Astrocyte (in vitro differentiated cells and primary cell): ENCODE measurements around the gene STON2. TPM values are rescaled to one million over a fixed set of nuclear protein-coding genes. Genes with fewer than 3 reads are reported as not detected.

ENCODE experiments used
- DNase-seq: peaks from one replicate; pipeline ENCODE4 v3.0.0-alpha.2; 2010; ENCODE audit warnings: low read depth
- FAIRE-seq: peaks from 2 replicates; lab custom pipeline; 2011; peaks lifted over from hg19 to GRCh38; lab: Jason Lieb, UNC
- H2AFZ ChIP-seq: 2 replicates; pipeline ENCODE4 v1.6.0; 2012; ENCODE audit warnings: low read depth, low read length, inconsistent platforms
- H3K27ac ChIP-seq: 2 replicates; pipeline ENCODE4 v1.5.1; 2011; ENCODE audit warnings: low read depth, low read length, inconsistent platforms
- H3K27me3 ChIP-seq: 2 replicates; pipeline ENCODE4 v1.6.0; 2011; ENCODE audit warnings: low read length, inconsistent platforms; ENCODE audit not compliant: insufficient read depth
- H3K36me3 ChIP-seq: 2 replicates; pipeline ENCODE4 v1.5.1; 2011; ENCODE audit warnings: low read length, inconsistent platforms; ENCODE audit not compliant: insufficient read depth
- H3K4me1 ChIP-seq: 2 replicates; pipeline ENCODE4 v1.5.1; 2011; ENCODE audit warnings: low read length, inconsistent platforms; ENCODE audit not compliant: insufficient read depth
- H3K4me2 ChIP-seq: 2 replicates; pipeline ENCODE4 v1.6.0; 2012; ENCODE audit warnings: low read length, inconsistent platforms
- H3K4me3 ChIP-seq: 2 replicates; pipeline ENCODE4 v1.5.1; 2011; ENCODE audit warnings: low read depth, mild to moderate bottlenecking, low read length, inconsistent platforms; ENCODE audit not compliant: insufficient read depth
- H3K79me2 ChIP-seq: 2 replicates; pipeline ENCODE4 v1.6.0; 2012; ENCODE audit warnings: mild to moderate bottlenecking, low read length, inconsistent platforms; ENCODE audit not compliant: insufficient read depth
- H3K9ac ChIP-seq: 2 replicates; pipeline ENCODE4 v1.6.0; 2012; ENCODE audit warnings: mild to moderate bottlenecking, low read length, inconsistent platforms
- H3K9me3 ChIP-seq: 2 replicates; pipeline ENCODE4 v1.5.1; 2012; ENCODE audit warnings: low read depth, mild to moderate bottlenecking, low read length, inconsistent platforms; ENCODE audit not compliant: insufficient read depth
- H4K20me1 ChIP-seq: 2 replicates; pipeline ENCODE4 v1.6.0; 2012; ENCODE audit warnings: low read length, inconsistent platforms; ENCODE audit not compliant: insufficient read depth
- H3K27ac Mint-ChIP-seq: one replicate; pipeline ENCODE4 v1.8.0; 2021; ENCODE audit warnings: mild to moderate bottlenecking, mixed read lengths; ENCODE audit not compliant: unreplicated experiment
- H3K27me3 Mint-ChIP-seq: one replicate; pipeline ENCODE4 v1.8.0; 2021; ENCODE audit warnings: low read depth, mixed read lengths; ENCODE audit not compliant: unreplicated experiment
- H3K36me3 Mint-ChIP-seq: one replicate; pipeline ENCODE4 v1.8.0; 2021; ENCODE audit warnings: low read depth, mixed read lengths; ENCODE audit not compliant: unreplicated experiment
- H3K4me1 Mint-ChIP-seq: one replicate; pipeline ENCODE4 v1.8.0; 2021; ENCODE audit warnings: low read depth, mixed read lengths; ENCODE audit not compliant: unreplicated experiment
- H3K4me3 Mint-ChIP-seq: one replicate; pipeline ENCODE4 v1.8.0; 2021; ENCODE audit warnings: mild to moderate bottlenecking, moderate library complexity, mixed read lengths; ENCODE audit not compliant: unreplicated experiment
- H3K9me3 Mint-ChIP-seq: one replicate; pipeline ENCODE4 v1.8.0; 2021; ENCODE audit warnings: mild to moderate bottlenecking, mixed read lengths; ENCODE audit not compliant: unreplicated experiment
- EZH2 ChIP-seq: IDR thresholded peaks from 2 replicates; pipeline ENCODE4 v1.6.1; 2012; ENCODE audit warnings: mild to moderate bottlenecking, low read length, inconsistent platforms; ENCODE audit not compliant: insufficient read depth
- total RNA-seq: library from RNA; stranded (reverse); gene quantifications from 2 replicates; pipeline ENCODE4 v1.2.1, GENCODE V29; 2021
- TF ChIP-seq, protein P1 (sequence below): IDR thresholded peaks from 2 replicates; pipeline ENCODE4 v1.5.1; 2011; ENCODE audit warnings: low read depth, mild to moderate bottlenecking, inconsistent platforms, low read length, moderate library complexity; ENCODE audit not compliant: insufficient read depth

The STON2 gene
- total RNA-seq, 1 donor from 2014 or later, result 52.9 TPM

DNA sequence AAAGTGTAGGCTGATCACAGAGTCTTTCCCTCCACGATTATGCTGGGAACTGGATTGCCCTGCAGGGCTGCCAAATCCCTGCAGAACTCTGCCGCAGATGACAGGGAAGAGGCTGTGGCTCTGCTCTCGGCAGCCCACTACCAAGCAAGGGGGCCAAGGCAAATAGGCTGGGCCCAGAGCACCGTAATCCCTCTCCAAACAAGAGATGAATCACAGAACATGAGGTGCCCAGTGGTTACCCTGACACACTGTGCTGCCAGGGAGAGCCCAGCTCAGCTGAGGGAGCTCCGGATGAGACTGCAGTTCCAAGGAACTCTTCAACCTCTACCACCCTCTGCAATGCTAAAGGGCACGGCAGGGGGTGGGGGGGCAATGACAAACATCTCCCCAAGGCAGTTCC is 33.9 kb downstream of the STON2 start:
- H3K4me3 ChIP-seq, result no peak overlapping the region
- no peak overlapping the region for H3K4me2 ChIP-seq
- H3K9me3 ChIP-seq, result no peaks in the 10 kb centered on the region
- no peaks in the 10 kb centered on the region for H3K27me3 ChIP-seq
- Mint-ChIP-seq H3K4me1 (no peaks in the 10 kb centered on the region), H3K36me3 (peaks cover 2% of the 10 kb centered on the region), H3K4me3 (no peak overlapping the region), H3K27me3 (peaks cover 9% of the 10 kb centered on the region), H3K9me3 (no peaks in the 10 kb centered on the region), H3K27ac (no peak overlapping the region)
- no peak overlapping the region for H3K27ac ChIP-seq
- H3K36me3 ChIP-seq, result no peaks in the 10 kb centered on the region
- TF ChIP-seq, protein P1, sequence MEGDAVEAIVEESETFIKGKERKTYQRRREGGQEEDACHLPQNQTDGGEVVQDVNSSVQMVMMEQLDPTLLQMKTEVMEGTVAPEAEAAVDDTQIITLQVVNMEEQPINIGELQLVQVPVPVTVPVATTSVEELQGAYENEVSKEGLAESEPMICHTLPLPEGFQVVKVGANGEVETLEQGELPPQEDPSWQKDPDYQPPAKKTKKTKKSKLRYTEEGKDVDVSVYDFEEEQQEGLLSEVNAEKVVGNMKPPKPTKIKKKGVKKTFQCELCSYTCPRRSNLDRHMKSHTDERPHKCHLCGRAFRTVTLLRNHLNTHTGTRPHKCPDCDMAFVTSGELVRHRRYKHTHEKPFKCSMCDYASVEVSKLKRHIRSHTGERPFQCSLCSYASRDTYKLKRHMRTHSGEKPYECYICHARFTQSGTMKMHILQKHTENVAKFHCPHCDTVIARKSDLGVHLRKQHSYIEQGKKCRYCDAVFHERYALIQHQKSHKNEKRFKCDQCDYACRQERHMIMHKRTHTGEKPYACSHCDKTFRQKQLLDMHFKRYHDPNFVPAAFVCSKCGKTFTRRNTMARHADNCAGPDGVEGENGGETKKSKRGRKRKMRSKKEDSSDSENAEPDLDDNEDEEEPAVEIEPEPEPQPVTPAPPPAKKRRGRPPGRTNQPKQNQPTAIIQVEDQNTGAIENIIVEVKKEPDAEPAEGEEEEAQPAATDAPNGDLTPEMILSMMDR, result no peak
- no peak for TF ChIP-seq EZH2
- DNase-seq (no peak), FAIRE-seq (no peak)
- H3K9ac ChIP-seq, result no peak overlapping the region
- H3K79me2 ChIP-seq, result no peaks in the 10 kb centered on the region
- H2AFZ ChIP-seq, result no peak overlapping the region
- H3K4me1 ChIP-seq, result no peaks in the 10 kb centered on the region
- no peaks in the 10 kb centered on the region for H4K20me1 ChIP-seq

DNA sequence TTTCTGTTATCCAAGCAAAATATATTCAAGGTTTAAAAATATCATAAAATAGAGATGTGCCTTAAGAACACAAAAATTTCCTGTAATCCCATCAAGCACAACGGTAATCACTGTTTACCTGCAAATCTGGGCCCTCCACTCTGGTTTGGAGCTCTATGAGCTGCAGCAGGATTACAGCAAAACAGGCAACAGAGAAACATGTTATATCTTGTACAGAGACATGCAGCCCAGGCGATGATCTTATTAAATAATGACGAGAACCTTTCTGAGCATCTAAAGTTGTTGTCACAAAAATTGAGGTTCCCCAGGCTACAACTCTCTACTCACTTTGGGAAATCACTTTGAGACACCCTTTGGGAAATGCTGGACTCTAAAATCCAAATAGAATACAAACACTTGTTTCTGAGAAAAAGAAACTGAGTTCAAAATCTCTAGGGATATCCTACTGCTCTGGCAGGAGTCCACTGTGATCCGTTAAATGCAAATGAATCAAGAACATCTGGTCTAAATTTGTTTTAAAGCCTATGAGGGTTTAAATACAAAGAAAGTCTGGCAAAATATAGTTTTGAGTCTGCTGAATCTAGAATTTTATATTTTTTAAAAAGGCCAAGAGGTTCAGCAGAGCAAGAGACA is 36.3 kb downstream of the STON2 start:
- no peak overlapping the region for H3K9ac ChIP-seq
- H4K20me1 ChIP-seq, result no peaks in the 10 kb centered on the region
- H3K4me3 Mint-ChIP-seq, result no peak overlapping the region
- H3K4me1 Mint-ChIP-seq, result no peaks in the 10 kb centered on the region
- no peaks in the 10 kb centered on the region for H3K36me3 Mint-ChIP-seq
- TF ChIP-seq, protein P1, result no peak
- no peak for TF ChIP-seq EZH2
- H3K4me3 ChIP-seq, result no peak overlapping the region
- H3K27me3 ChIP-seq, result no peaks in the 10 kb centered on the region
- no peaks in the 10 kb centered on the region for H3K79me2 ChIP-seq
- DNase-seq (no peak), FAIRE-seq (no peak)
- H2AFZ ChIP-seq, result no peak overlapping the region
- no peaks in the 10 kb centered on the region for H3K36me3 ChIP-seq
- no peaks in the 10 kb centered on the region for H3K9me3 Mint-ChIP-seq
- H3K9me3 ChIP-seq, result no peaks in the 10 kb centered on the region
- no peak overlapping the region for H3K27ac Mint-ChIP-seq
- peaks cover 3% of the 10 kb centered on the region for H3K27me3 Mint-ChIP-seq
- H3K4me2 ChIP-seq, result no peak overlapping the region
- no peaks in the 10 kb centered on the region for H3K4me1 ChIP-seq
- no peak overlapping the region for H3K27ac ChIP-seq

DNA sequence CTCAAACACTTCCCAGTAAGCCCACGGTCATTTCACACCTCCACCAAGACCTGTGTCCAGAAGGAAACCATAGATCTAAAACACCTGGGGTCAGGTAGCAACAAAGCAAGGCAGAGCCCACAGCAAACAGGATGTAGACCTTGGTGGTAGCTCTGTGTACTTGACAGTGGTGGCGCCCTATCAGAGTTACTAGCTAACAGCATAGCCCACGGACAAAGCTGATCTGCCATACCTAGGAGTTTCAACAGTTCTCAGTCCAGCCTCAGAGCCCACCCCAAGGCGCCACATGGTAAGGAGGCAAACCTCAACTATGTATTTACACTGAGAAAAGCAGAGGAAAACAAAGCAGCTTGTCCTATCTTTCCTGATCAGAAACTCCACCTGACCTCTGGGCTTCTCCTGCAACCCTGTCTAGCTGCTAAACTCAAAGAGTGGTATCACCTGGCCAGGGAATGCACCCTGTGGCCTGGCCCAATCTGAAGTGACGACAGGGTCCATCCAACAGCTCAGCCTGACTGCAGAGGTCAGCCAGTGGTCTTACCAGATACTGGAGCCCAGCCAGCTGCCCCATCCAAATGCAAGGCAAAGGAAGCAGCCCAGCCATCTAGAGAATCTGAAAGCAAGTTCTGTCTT is 46.3 kb downstream of the STON2 start:
- no peak overlapping the region for H3K27ac ChIP-seq
- Mint-ChIP-seq H3K36me3 (peaks cover 2% of the 10 kb centered on the region), H3K4me1 (no peaks in the 10 kb centered on the region), H3K27ac (no peak overlapping the region), H3K9me3 (peaks cover 13% of the 10 kb centered on the region), H3K27me3 (no peaks in the 10 kb centered on the region), H3K4me3 (no peak overlapping the region)
- H2AFZ ChIP-seq, result no peak overlapping the region
- FAIRE-seq (no peak), DNase-seq (no peak)
- H3K9ac ChIP-seq, result no peak overlapping the region
- H3K27me3 ChIP-seq, result no peaks in the 10 kb centered on the region
- H3K4me1 ChIP-seq, result no peaks in the 10 kb centered on the region
- no peaks in the 10 kb centered on the region for H3K9me3 ChIP-seq
- no peaks in the 10 kb centered on the region for H3K79me2 ChIP-seq
- no peaks in the 10 kb centered on the region for H4K20me1 ChIP-seq
- H3K36me3 ChIP-seq, result no peaks in the 10 kb centered on the region
- no peak overlapping the region for H3K4me2 ChIP-seq
- no peak for TF ChIP-seq EZH2
- TF ChIP-seq, protein P1, result no peak
- H3K4me3 ChIP-seq, result no peak overlapping the region
